ENCODE data around the gene KRT83.
"Not testable (repeated sequence)": the region's sequence is repeated elsewhere in the genome, so short reads cannot be mapped to it uniquely, and the experiment has no call there.

Gene KRT83

DNA sequence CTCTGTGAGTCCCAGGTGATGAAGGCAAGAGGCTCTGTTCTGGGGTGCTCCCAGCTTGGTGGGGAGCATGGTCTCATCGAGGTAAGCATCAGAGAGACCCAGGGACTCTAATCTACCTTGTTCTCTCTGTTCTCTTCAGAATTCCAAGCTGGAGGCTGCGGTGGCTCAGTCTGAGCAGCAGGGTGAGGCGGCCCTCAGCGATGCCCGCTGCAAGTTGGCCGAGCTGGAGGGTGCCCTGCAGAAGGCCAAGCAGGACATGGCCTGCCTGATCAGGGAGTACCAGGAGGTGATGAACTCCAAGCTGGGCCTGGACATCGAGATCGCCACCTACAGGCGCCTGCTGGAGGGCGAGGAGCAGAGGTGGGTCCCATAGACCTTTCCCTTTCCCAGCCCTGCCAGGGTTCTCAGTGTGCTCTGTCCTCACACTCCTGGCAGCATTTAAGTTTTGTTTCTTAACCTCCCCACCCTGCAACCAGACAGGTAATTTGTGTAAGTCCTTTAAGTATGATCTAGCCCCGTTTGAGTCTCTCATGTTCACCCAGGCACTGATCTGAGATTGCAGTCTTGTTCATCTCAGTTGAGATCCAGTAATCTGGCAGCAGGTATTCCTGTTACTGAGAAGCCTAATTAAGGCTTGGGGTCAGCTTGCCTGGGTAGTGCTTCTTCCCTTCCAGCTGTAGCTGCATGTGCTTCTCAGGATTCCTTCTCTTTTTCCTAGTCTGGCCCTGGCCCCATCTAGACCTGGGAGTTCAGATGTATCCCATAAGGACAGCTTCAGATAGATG, 15.1 kb downstream of the KRT83 start:
- Histone ChIP-seq H2AFZ (no peak overlapping the region), H3K4me3 (ENCODE audit: low read depth, low read length) (no peak overlapping the region), H3K27ac (no peak overlapping the region), H3K79me2 (no peaks in the 10 kb centered on the region), H3K9me3 (ENCODE audit: control insufficient read depth, low read length) (no peaks in the 10 kb centered on the region), H3K9ac (no peak overlapping the region), H3K36me3 (ENCODE audit: control insufficient read depth, insufficient read depth, low read length) (no peaks in the 10 kb centered on the region), H3K4me1 (peaks cover 9% of the 10 kb centered on the region), H3K4me2 (ENCODE audit: low read length) (no peak overlapping the region), H3K27me3 (ENCODE audit: control insufficient read depth, insufficient read depth, low read length) (no peaks in the 10 kb centered on the region)
- TF ChIP-seq, protein P1, sequence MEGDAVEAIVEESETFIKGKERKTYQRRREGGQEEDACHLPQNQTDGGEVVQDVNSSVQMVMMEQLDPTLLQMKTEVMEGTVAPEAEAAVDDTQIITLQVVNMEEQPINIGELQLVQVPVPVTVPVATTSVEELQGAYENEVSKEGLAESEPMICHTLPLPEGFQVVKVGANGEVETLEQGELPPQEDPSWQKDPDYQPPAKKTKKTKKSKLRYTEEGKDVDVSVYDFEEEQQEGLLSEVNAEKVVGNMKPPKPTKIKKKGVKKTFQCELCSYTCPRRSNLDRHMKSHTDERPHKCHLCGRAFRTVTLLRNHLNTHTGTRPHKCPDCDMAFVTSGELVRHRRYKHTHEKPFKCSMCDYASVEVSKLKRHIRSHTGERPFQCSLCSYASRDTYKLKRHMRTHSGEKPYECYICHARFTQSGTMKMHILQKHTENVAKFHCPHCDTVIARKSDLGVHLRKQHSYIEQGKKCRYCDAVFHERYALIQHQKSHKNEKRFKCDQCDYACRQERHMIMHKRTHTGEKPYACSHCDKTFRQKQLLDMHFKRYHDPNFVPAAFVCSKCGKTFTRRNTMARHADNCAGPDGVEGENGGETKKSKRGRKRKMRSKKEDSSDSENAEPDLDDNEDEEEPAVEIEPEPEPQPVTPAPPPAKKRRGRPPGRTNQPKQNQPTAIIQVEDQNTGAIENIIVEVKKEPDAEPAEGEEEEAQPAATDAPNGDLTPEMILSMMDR (IDR thresholded peaks at IDR 0.05), result no peak

DNA sequence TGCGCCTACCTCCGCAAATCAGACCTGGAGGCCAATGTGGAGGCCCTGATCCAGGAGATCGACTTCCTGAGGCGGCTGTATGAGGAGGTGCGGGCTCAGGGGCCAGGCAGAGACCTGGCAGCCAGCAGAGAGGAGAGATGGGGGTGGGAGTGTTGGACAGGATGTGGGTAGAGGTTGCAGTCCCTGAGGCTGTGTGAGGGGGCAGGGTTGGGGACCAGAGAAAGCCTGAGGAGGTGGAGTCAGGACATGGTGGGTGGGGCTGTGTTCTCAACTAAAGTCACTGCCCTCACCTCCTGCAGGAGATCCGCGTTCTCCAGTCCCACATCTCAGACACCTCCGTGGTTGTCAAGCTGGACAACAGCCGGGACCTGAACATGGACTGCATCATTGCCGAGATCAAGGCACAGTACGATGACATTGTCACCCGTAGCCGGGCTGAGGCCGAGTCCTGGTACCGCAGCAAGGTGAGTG, 16.2 kb downstream of the KRT83 start:
- H3K4me2 ChIP-seq (ENCODE audit: low read length); H3K79me2 ChIP-seq; H3K4me1 ChIP-seq; H3K9me3 ChIP-seq (ENCODE audit: control insufficient read depth, low read length); H3K27ac ChIP-seq; H3K9ac ChIP-seq; H3K36me3 ChIP-seq (ENCODE audit: control insufficient read depth, insufficient read depth, low read length); H3K27me3 ChIP-seq (ENCODE audit: control insufficient read depth, insufficient read depth, low read length); H3K4me3 ChIP-seq (ENCODE audit: low read depth, low read length): not testable (repeated sequence)
- H2AFZ ChIP-seq, result peak overlapping the region; percentile 35

DNA sequence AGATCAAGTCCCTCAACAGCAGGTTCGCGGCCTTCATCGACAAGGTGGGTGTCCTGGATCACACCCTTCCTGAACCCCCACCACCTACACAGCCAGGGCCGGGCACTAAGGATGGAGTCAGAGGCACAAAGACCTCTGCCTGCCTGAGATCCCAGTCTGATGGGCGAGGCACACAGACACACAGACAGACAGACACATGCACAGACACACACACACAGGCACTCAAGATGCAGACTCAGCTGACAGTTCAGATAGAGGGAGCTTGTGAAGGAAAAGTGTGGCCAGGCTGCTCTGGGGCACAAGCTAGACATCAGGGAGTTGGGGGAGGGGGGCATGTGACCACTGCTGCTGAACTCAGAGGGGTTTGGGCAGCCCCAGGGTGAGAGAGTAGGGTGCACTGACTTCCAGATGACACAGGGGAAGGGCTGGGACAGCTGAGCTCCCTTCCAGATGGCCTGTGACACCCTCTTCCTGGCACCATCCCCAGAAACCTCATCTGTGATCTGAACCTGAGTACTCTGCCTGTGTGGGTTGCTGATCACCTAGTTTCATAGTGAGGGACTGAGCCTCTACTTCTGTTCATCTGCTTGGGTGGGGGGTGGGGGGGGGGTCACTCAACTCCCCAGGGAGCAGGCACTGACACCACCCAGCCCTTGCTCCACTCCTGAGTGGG, 18.8 kb downstream of the KRT83 start:
- H3K4me2 ChIP-seq (ENCODE audit: low read length); H2AFZ ChIP-seq; H3K27me3 ChIP-seq (ENCODE audit: control insufficient read depth, insufficient read depth, low read length); H3K9ac ChIP-seq; H3K9me3 ChIP-seq (ENCODE audit: control insufficient read depth, low read length); H3K36me3 ChIP-seq (ENCODE audit: control insufficient read depth, insufficient read depth, low read length); H3K27ac ChIP-seq; H3K4me3 ChIP-seq (ENCODE audit: low read depth, low read length); H3K79me2 ChIP-seq; H3K4me1 ChIP-seq: not testable (repeated sequence)

DNA sequence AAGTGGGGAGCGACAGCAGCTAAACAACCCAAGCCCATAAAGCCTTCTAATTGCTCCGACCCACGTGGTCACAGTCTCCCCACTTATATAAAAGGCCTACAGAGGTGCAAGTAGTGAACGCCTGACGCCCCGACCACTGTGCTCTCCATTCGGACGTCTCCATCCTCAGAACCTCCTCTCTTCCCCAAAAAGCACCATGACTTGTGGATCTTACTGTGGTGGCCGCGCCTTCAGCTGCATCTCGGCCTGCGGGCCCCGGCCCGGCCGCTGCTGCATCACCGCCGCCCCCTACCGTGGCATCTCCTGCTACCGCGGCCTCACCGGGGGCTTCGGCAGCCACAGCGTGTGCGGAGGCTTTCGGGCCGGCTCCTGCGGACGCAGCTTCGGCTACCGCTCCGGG, 19.5 kb downstream of the KRT83 start:
- H3K9ac ChIP-seq; H3K4me2 ChIP-seq (ENCODE audit: low read length); H3K9me3 ChIP-seq (ENCODE audit: control insufficient read depth, low read length); H2AFZ ChIP-seq; H3K79me2 ChIP-seq; H3K4me3 ChIP-seq (ENCODE audit: low read depth, low read length); H3K4me1 ChIP-seq; H3K27ac ChIP-seq; H3K27me3 ChIP-seq (ENCODE audit: control insufficient read depth, insufficient read depth, low read length); H3K36me3 ChIP-seq (ENCODE audit: control insufficient read depth, insufficient read depth, low read length): not testable (repeated sequence)

DNA sequence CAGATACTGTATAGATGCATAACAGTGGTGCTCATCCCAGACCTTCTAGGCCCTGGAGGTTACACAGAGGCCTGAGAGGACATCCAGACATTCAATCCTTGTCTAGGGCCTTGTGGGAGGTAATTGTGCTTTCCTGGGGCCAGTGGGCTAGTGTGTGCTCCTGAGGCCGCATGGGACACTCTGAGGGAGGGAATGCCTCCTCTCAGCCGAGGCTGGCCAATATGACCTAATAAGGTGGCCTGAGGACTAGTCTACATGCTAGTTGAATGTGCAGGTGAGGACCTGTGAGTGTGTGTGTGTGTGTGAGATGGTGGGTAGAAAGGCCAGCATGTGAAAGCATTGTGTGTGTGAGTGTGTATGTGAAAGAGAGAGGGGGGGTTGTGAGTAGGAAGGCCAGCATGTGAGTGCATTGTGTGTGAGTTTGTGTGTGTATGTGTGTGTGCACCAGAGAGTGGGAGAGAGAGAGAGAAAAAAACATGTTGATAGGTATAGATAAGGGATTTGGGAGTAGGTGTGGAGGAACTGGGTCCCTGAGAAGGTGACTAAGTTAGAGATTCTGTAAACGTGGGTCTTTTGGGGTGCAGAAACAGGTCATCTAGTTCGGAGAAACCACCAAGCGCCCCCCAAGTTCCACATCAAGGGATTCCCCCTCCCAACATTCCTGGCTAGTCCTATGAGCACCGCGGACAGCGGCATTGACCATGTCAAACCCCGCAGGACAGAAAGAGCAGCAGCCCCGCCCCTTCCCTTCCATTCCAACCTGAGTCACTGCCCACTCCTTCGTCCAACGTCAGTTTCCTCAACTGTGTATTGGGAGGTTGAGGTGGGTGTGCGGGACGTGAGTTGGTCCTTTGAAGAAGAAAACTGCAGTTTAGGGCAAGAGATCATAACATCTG, 20.2 kb downstream of the KRT83 start:
- Histone ChIP-seq H3K4me1 (no peaks in the 10 kb centered on the region), H3K36me3 (ENCODE audit: control insufficient read depth, insufficient read depth, low read length) (no peaks in the 10 kb centered on the region), H3K4me3 (ENCODE audit: low read depth, low read length) (no peak overlapping the region), H2AFZ (no peak overlapping the region), H3K9me3 (ENCODE audit: control insufficient read depth, low read length) (no peaks in the 10 kb centered on the region), H3K79me2 (no peaks in the 10 kb centered on the region), H3K9ac (no peak overlapping the region), H3K27ac (no peak overlapping the region), H3K27me3 (ENCODE audit: control insufficient read depth, insufficient read depth, low read length) (no peaks in the 10 kb centered on the region), H3K4me2 (ENCODE audit: low read length) (no peak overlapping the region)
- TF ChIP-seq, protein P1 (IDR thresholded peaks at IDR 0.05), result no peak

All from parathyroid adenoma (tissue), 2 donors.